ENCODE results near the gene TRIM17.

Gene TRIM17

DNA sequence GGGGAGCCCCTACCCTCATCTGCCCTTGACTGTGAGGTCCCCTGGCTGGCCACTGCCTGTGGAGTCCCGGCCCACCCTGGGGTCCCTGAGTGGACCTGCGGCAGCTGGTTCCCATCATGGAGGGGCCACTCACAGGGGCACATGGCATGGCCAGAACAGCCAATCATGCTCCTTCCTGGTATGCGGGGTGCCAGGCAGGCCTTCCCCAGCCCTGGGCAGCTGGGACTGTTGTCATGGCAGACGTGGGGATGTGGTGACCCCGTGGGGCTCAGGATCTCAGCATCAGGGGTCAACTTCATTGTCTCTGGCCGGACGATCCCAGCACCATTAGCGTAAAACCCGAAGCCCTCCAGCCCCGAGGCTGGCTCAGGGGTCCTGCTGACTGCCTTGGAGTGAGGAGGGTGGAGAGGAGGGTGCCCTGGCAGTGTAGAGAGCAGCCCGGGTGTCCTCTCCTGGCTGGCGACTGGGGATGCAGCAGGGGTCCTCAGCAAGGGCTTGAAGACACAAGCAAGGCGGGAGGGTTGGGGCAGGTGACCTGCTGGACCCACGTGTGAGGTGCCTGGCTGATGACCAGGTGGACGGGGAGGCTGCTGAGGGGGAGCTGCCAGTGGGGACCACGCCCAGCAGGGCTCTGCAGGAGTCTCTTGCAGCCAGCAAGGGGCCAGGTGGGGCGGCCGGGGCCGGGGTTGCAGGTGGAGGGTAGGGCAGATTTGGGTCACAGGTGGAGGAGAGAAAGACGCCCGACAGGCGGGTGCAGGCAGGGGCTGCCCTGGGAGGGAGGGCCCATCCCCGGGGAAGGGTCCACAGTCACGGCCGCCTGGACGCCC lies 55.1 kb downstream of the TRIM17 start:
- H3K79me2 ChIP-seq (ENCODE audit: insufficient read depth, low read length) = no peaks in the 10 kb centered on the region
- no peak overlapping the region for H3K4me3 ChIP-seq (ENCODE audit: low read depth, low read length, poor library complexity, severe bottlenecking)
- no peak overlapping the region for H3K9ac ChIP-seq (ENCODE audit: low read length)
- no peak for TF ChIP-seq EZH2 (IDR thresholded peaks at IDR 0.05; ENCODE audit: borderline replicate concordance, low read length)
- TF ChIP-seq, protein P1, sequence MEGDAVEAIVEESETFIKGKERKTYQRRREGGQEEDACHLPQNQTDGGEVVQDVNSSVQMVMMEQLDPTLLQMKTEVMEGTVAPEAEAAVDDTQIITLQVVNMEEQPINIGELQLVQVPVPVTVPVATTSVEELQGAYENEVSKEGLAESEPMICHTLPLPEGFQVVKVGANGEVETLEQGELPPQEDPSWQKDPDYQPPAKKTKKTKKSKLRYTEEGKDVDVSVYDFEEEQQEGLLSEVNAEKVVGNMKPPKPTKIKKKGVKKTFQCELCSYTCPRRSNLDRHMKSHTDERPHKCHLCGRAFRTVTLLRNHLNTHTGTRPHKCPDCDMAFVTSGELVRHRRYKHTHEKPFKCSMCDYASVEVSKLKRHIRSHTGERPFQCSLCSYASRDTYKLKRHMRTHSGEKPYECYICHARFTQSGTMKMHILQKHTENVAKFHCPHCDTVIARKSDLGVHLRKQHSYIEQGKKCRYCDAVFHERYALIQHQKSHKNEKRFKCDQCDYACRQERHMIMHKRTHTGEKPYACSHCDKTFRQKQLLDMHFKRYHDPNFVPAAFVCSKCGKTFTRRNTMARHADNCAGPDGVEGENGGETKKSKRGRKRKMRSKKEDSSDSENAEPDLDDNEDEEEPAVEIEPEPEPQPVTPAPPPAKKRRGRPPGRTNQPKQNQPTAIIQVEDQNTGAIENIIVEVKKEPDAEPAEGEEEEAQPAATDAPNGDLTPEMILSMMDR (IDR thresholded peaks at IDR 0.05; ENCODE audit: low read length) = no peak
- H3K27ac ChIP-seq (ENCODE audit: low read depth, low read length, poor library complexity, severe bottlenecking) = no peak overlapping the region
- H3F3A ChIP-seq (ENCODE audit: insufficient read depth, low read length) = no peaks in the 10 kb centered on the region
- no peaks in the 10 kb centered on the region for H3K36me3 ChIP-seq (ENCODE audit: insufficient read depth, low read length)
- H3K9me3 ChIP-seq (ENCODE audit: low read length) = no peaks in the 10 kb centered on the region
- no peaks in the 10 kb centered on the region for H3K9me2 ChIP-seq (ENCODE audit: low read depth, low read length)
- H3K4me1 ChIP-seq (ENCODE audit: insufficient read depth, low read length, severe bottlenecking) = no peaks in the 10 kb centered on the region
- H3K4me2 ChIP-seq (ENCODE audit: low read length) = no peak overlapping the region
- H4K20me1 ChIP-seq (ENCODE audit: insufficient read depth, low read length) = no peaks in the 10 kb centered on the region
- H3K27me3 ChIP-seq (ENCODE audit: insufficient read depth, low read length) = no peaks in the 10 kb centered on the region
- no peak overlapping the region for H2AFZ ChIP-seq (ENCODE audit: low read length)

DNA sequence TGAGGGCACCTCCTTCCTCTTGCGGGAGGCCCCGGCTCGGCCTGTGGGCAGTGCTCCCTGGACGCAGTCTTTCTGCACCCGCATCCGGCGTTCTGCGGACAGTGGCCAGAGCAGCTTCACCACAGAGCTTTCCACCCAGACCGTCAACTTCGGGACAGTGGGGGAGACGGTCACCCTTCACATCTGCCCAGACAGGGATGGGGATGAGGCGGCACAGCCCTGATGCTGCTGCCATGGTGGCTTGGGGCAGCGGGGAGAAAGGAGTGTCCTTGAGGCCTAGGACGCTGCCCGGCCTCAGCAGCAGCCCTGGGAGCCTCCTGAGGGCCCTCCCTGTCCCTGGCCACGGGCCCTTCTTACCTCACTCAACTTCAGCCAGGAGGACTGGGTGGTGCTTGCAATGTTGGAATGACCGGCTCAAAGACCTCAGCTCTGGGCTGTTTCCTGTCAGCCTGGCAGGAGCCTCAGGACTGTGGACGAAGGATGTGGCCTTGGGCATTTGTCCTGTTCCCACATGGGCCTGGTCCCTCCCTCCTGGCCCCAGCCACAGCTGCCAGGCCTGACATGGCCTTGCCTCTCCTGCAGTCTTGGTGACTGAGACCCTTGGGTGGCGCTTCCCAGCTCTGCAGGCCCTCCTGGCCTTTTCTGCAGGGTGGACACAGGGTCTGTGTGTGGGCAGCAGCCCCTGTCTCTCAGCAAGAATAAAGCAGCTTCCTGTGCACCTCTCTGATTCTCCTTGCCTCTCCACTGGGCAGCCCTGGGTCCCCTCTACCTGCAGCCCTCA lies 55.9 kb downstream of the TRIM17 start:
- H3K9me3 ChIP-seq (ENCODE audit: low read length) = no peaks in the 10 kb centered on the region
- H4K20me1 ChIP-seq (ENCODE audit: insufficient read depth, low read length) = no peaks in the 10 kb centered on the region
- H3F3A ChIP-seq (ENCODE audit: insufficient read depth, low read length) = no peaks in the 10 kb centered on the region
- no peaks in the 10 kb centered on the region for H3K4me1 ChIP-seq (ENCODE audit: insufficient read depth, low read length, severe bottlenecking)
- H3K4me3 ChIP-seq (ENCODE audit: low read depth, low read length, poor library complexity, severe bottlenecking) = no peak overlapping the region
- H3K4me2 ChIP-seq (ENCODE audit: low read length) = no peak overlapping the region
- no peaks in the 10 kb centered on the region for H3K9me2 ChIP-seq (ENCODE audit: low read depth, low read length)
- TF ChIP-seq EZH2 (IDR thresholded peaks at IDR 0.05; ENCODE audit: borderline replicate concordance, low read length) = no peak
- TF ChIP-seq, protein P1 (IDR thresholded peaks at IDR 0.05; ENCODE audit: low read length) = no peak
- no peak overlapping the region for H3K27ac ChIP-seq (ENCODE audit: low read depth, low read length, poor library complexity, severe bottlenecking)
- no peak overlapping the region for H2AFZ ChIP-seq (ENCODE audit: low read length)
- no peaks in the 10 kb centered on the region for H3K27me3 ChIP-seq (ENCODE audit: insufficient read depth, low read length)
- H3K9ac ChIP-seq (ENCODE audit: low read length) = no peak overlapping the region
- no peaks in the 10 kb centered on the region for H3K36me3 ChIP-seq (ENCODE audit: insufficient read depth, low read length)
- H3K79me2 ChIP-seq (ENCODE audit: insufficient read depth, low read length) = no peaks in the 10 kb centered on the region

DNA sequence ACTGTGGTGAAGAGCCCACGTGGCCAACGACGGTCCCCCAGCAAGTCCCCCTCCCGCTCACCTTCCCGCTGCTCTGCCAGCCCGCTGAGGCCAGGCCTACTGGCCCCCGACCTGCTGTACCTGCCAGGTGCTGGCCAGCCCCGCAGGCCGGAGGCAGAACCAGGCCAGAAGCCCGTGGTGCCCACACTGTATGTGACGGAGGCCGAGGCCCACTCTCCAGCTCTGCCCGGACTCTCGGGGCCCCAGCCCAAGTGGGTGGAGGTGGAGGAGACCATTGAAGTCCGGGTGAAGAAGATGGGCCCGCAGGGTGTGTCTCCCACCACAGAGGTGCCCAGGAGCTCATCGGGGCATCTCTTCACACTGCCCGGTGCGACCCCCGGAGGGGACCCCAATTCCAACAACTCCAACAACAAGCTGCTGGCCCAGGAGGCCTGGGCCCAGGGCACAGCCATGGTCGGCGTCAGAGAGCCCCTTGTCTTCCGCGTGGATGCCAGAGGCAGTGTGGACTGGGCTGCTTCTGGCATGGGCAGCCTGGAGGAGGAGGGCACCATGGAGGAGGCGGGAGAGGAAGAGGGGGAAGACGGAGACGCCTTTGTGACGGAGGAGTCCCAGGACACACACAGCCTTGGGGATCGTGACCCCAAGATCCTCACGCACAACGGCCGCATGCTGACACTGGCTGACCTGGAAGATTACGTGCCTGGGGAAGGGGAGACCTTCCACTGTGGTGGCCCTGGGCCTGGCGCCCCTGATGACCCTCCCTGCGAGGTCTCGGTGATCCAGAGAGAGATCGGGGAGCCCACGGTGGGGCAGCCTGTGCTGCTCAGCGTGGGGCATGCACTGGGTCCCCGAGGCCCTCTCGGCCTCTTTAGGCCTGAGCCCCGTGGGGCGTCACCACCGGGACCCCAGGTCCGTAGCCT lies 56.8 kb downstream of the TRIM17 start:
- no peaks in the 10 kb centered on the region for H4K20me1 ChIP-seq (ENCODE audit: insufficient read depth, low read length)
- no peaks in the 10 kb centered on the region for H3K79me2 ChIP-seq (ENCODE audit: insufficient read depth, low read length)
- H3K9me3 ChIP-seq (ENCODE audit: low read length) = no peaks in the 10 kb centered on the region
- H3K4me3 ChIP-seq (ENCODE audit: low read depth, low read length, poor library complexity, severe bottlenecking) = no peak overlapping the region
- H3K27ac ChIP-seq (ENCODE audit: low read depth, low read length, poor library complexity, severe bottlenecking) = no peak overlapping the region
- no peak overlapping the region for H3K4me2 ChIP-seq (ENCODE audit: low read length)
- no peaks in the 10 kb centered on the region for H3K27me3 ChIP-seq (ENCODE audit: insufficient read depth, low read length)
- H3K36me3 ChIP-seq (ENCODE audit: insufficient read depth, low read length) = no peaks in the 10 kb centered on the region
- H2AFZ ChIP-seq (ENCODE audit: low read length) = no peak overlapping the region
- H3K9me2 ChIP-seq (ENCODE audit: low read depth, low read length) = no peaks in the 10 kb centered on the region
- H3K9ac ChIP-seq (ENCODE audit: low read length) = no peak overlapping the region
- H3K4me1 ChIP-seq (ENCODE audit: insufficient read depth, low read length, severe bottlenecking) = no peaks in the 10 kb centered on the region
- no peak for TF ChIP-seq EZH2 (IDR thresholded peaks at IDR 0.05; ENCODE audit: borderline replicate concordance, low read length)
- TF ChIP-seq, protein P1 (IDR thresholded peaks at IDR 0.05; ENCODE audit: low read length) = no peak
- H3F3A ChIP-seq (ENCODE audit: insufficient read depth, low read length) = no peaks in the 10 kb centered on the region
